Kidney capillary endothelial cell (primary cell): ENCODE measurements around the gene SLN.

Source experiments
- DNase-seq: peaks from one replicate; pipeline ENCODE4 v3.0.0-alpha.2; 2018; ENCODE audit warnings: low spot score

SLN gene

DNA sequence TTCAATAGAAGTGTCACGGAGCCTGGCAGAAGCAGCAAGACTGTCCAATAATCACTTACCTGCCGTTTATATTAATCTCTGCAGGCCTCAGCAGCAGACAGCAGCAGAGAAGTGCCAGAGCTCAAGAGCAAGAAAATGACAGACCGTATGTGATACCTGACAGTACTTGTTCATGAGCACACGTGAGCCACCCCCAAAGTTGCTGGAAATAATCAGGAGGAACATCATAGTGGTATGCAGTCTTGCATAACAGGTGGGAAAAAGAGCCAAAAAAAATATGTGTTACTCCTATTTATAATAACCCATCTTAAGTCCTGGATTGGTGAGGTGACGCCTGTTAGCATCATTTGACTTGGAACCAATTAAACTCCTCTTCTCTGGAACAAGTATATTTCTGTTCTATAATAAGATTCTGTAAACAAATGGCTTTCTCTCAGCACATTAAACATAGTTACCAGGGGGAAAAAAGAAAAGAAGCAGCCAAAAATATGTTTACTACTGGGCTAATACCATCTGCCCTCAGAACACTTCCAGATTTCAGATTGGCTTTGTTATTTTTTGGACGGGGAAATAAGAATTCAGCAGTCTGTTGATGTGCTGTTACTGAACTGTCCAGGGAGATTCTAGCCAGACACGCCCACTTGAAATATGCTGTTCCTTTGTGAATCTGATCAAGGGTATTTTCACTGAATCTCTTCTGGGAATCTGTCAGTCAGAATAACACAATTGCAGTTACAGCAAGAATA, 7.9 kb upstream of the SLN start:
- DNase-seq: no peak

DNA sequence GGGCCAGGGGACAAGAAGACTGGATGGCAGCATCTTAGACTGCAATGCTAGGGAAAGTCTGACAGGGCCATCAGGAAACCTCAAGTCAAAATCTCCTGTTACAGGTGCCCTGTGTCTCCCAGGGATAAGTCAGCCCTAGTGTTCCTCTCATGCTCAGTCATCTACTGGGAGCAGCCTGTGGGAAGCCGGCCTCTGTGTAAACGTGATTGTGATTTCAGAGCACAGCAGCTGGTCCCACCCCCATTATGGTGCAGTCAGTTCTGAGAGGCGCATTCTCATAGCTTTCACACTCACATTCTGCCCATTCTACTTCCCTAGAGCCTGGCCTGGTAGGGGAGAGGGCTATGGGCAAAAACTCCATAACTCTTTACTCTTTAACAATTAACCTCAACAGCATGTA, 7.2 kb upstream of the SLN start:
- DNase-seq: no peak

DNA sequence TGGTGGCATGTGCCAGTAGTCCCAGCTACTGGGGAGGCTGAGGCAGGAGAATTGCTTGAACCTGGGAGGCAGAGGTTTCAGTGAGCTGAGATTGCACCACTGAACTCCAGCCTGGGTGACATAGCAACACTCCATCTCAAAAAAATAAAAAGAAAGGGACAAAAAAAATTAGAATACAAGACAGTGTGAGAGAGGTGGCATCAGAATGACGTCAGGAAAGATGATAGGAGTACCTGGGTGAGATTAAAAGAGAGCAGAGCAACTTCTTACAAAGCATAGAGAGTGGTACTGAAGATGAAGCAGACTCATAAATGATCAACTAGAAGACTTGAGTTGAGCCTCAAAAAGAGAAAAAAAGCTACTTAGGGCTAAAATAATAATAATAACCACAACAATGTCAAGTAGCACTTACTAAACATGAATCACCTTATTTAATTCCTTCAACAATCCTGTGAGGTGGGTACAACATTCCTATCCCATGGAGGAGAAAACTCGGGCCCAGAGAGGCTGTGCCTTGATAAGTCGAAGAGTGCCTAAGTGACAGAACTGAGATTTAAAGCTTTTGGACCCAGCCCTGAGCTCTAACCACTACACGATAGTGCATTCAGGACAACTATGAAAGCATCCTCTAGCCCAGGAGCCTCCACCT, 5.2 kb upstream of the SLN start:
- DNase-seq: no peak

DNA sequence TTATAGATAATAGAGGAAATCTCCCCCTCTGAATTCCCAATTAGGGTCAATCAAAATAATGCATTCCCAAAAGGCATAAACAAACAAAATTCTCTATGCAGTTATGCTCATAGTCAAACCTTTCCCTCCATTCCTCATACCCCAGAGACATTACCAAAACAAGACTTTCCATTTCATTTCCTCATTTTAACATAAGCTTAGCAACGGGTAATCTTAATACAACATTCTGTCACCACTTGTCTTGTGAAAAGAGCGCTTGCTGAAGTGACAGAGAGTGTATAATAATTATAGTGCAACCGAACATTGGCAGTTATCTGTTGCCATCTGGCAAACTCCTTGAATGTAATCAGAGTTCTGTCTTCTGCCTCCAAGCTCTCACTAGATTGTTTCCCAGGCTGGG, 1.2 kb upstream of the SLN start:
- DNase-seq: no peak

DNA sequence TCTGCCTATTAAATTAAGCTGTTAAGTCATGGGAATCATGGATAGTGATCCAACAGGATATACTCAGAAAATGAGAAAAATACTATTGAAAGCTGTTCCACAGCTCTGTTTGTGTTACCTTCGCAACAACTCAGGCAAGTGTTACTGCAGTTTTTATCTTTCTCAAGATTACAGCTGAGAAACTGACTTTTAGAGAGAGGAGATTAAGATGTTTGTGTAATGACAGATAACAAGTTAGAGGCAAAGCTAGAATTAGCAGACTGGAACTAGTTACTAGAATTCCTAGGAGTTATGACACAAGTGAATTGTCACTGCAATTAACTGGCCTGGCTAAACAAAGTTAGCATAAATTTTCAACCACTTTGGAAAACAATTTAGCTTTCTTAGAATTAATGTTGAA, 1.6 kb downstream of the SLN start:
- no peak for DNase-seq

DNA sequence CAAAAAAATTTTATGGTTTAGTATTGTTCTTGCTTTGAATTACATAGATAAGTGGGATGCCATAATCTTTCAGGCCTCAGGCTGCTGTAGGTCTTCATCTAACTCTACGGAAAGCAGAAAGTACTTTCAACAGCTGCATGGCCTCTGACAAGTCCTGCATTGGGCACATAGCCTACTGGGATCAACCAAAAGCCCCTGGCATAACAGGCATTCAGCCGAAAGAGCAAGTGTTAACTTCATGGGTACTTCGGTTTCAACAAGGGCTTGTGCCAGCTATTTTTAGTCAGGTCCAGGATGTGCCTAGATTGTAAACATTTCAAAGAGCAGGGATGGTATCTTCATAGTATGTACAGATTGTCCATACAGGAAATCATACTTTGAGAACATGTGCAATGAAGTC, 3.1 kb downstream of the SLN start:
- no peak for DNase-seq

DNA sequence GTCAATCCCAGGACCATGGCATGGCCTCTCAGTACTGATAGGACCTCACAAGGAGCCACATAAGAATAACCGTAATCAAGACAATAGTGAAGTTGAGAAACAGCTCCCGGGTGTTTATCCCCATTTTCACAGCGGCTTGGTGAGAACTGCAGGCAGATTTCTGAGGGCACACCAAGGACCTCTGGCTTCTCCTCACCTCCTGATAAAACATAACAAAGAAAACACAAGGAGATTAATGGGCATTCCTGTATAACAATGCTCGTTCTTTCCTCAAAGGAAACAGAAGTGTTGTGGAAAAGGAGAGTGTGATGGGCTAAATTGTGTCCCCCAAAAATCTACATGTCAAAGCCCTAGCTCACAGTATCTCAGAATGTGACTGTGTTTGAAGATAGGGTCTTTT, 4.0 kb downstream of the SLN start:
- no peak for DNase-seq

DNA sequence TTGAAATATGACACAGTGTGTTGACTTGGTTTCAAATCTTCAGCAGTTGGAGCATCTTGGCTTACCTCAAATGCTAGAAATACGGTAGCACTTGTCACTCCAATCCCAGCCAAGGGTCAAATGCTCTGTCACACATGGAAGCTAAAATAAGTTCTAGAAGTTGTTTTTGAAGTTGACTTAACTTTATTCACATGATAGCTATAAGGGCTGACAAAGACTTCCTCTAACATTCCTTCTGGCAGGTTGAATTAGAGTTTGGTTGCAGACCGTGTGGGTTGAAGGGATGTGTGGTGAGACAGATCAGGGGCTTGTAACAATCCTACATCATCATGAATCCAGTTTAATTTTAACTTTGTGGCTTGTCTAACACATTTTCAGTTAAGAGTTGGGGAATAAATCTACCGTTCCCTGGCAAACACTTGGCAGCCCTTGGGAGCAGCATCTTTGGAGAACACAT, 4.6 kb downstream of the SLN start:
- no peak for DNase-seq

DNA sequence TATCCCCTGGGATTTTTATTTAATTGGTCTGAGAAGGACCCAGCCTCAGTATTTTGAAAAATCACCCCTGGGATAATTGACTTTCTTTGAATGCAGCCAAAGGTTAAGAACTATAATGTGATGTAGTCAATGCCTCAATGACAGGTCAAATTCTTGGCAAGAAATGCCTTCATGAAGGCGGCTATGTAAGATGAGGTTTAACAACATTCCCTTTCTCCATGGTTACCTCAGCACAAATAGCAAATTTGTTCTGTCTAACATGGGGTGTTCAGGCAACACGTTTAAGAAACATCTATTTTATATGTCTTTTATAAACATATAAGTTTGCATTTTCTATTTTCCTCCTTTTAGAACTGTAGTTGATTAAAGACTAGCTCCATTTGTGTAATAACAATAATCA, 5.3 kb downstream of the SLN start:
- DNase-seq: no peak

DNA sequence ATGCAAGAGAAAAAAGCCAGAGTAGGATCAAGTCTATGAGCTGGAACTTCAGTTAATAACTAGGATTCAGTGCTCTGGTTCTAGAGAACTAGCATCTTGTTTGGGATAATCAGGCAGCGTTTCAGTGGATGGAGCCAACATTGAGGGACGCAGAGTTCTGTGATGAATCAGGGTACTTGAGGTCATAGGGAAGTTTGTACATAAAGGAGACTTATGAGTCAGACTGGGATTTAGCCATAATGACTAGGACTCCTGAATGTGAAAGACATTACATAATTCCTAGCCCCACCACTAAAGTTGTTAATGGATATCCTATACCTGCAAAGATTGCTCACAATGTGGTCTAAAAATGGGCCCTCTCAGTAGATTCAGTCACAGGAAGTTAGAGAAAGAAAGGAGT, 6.8 kb downstream of the SLN start:
- peak; percentile 26 for DNase-seq

DNA sequence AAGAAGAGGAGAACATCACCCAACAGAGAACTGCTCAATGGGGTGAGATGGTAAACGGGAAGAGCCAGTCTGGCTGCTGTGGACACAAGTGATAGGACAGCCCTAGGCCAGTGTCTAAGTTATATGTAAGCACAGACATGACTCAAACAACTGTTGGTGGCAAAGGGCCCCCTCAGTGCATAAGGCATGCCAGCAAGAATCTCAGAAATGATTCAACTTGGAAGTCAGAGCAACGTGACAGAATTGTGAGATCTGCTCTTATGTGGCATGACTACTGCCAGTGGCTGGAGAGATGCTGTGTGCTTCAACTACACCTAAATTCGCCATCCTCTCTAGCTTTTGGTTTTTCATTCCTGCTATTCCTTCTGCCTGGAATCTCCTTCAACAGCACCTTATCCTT, 7.4 kb downstream of the SLN start:
- DNase-seq: no peak

DNA sequence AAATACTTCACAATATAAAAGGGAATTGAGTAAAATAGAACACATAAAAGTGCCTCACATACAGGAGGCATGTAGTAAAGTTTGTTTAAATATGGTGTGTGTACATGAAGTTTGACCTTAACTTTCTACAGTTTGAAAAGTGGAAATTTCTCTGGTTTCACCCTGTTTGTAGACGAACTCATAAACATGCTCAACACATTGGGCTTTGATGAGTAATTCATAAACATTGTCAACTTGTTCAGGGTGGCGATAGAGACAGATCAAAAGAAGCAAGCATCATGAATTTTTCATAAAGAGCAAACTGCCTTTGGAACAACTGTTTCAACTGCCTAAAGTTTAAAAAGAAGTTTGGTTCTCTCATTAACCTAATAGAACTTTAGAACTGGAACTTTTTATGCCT, 9.1 kb downstream of the SLN start:
- DNase-seq: no peak

DNA sequence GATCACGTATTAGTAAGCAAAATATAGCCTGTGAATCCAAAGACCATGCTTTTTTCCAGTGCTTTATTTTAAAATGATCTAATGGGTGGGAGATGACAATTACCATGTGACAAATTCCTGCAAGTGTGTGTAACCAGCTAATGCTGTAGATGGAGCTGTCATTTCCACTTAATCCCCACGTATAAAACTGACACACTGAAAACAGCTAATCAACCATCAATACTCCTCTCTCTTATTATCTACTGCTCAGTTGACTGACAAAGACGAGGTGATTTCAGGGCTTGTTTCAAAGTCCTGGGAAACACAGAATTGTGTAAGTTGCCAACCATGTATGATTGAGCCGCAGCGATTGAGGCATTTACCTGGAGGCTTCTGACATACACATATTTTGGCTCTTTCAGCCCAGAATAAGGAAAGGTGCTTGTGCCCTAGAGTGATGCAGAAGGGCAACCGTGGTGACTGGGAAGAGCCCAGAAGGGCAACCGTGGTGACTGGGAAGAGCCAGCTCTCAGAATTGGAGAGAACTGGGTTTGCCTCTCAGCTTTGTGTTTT, 9.7 kb downstream of the SLN start:
- DNase-seq: no peak

DNA sequence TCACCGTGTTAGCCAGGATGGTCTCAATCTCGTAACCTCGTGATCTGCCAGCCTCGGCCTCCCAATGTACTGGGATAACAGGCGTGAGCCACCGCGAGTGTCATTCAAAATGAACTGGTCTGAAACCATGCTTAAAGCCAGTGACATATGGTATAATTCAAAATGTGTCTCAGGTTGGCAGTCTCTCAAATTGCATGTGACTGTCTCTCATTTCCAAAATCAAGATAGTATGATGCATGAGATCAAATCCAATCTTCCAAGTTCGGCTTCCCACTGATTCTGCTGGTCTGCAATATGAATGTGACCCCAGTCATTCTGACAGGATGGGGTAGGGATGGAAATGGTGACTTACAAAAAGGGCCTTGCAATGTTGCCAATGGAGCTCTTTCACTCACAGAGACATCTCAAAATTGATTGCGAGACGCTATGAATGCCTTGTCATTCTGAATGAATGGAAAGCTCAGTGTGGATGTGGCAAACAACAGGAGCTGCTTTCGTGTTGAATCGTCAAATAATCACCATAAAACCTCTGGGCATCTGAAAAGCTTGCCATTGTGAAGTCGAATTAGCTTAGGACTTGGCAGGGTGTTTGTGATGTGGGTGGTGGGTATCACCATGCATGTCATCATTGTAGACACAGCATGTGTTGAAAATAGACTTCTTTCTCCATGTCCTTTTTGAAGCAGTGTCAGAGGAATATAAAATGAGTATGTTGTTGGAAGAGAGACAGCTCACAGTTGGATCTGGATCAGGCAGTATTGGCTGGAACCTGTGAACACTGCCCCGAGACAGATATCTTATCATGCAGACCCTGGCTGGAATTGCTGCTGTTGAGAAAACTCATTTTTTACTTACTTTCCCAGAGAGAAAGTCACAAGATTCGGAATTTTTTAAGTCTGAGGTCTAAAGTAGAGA, 12.2 kb downstream of the SLN start:
- no peak for DNase-seq

DNA sequence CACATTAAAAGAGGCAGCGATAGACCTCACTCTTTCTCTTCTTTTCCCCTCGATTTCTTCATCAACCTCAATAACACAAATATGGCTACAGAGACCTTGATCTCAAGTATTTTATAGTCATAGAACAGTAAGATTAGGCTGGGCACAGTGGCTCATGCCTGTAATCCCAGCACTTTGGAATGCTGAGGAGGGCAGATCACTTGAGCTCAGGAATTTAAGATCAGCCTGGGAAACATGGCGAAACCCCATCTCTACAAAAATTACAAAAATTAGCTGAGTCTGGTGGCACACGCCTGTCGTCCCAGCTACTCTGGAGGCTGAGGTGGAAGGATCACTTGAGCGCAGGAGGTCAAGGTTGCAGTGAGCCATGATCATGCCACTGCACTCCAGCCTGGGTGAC, 14.6 kb downstream of the SLN start:
- DNase-seq: no peak

DNA sequence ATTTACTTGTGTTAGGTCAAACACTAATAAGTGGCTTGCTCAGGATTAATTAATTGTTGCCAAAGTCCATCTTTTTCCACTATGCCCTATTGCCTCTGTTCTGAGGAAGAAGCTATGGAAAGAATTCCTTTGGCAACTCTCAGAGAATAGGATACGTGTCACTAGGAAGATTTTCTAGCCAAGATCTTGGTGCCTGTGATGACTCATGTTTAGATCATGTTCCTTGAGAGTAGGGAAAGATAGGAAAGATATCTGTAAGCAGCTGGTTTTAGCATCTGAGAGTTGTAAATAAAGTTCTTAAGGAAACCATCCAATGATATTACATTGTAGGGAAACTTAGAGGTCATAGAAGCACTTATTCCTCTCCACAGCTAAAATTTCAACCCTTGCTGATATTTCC, 15.7 kb downstream of the SLN start:
- DNase-seq: peak; percentile 92

DNA sequence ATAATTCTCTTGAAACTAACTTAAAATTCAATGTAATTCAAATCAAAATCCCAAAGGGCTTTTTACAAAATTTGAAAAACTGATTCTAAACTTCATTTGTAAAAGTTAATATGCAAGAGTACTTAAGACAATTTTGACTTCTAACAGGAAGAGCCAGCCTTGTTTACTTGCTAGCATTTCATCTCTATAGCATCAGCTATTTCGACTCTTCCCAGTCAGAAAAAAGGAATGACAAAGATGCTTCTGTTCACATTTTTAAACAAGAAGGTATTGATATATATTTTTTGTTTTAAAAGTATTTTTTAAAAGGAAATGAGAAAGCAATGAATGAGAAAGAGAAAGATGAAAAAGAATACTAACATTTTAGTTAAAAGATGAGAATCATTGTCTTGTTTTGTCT, 16.4 kb downstream of the SLN start:
- DNase-seq: no peak

DNA sequence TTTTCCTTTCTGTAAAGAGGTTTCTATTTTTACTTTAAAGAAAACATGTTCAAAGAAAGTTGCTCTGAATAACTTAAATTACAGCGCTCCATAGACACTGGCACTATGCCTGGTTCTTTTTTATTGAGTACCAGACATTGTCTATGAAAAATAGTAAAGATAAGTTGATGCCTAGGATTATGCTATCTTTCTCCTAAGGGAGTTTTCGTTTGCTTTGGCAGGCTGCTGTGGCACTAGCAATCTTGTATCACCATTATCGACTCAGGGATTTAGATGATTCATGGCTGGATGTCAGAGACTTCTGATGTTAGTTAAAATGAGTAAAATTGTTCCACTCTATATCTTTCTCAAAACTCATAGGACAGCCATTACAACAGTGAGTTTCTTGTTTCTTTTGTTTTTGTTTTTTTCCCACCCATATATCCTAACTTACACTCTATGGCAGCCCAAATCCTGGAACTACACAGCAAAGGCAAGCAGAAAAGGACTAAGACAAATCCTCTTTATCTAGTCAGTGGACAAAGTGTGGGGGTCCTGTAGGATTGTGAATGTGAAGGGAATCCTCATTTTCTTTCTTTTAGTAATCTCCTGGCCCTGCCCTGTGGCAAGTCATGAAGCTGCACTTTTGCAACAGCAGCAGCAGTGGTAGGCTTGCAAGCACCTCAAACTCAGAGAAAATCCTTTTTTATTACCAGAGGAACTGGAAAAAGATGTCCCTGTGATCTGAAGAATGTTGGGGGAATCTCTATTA, 20.7 kb downstream of the SLN start:
- DNase-seq: no peak

DNA sequence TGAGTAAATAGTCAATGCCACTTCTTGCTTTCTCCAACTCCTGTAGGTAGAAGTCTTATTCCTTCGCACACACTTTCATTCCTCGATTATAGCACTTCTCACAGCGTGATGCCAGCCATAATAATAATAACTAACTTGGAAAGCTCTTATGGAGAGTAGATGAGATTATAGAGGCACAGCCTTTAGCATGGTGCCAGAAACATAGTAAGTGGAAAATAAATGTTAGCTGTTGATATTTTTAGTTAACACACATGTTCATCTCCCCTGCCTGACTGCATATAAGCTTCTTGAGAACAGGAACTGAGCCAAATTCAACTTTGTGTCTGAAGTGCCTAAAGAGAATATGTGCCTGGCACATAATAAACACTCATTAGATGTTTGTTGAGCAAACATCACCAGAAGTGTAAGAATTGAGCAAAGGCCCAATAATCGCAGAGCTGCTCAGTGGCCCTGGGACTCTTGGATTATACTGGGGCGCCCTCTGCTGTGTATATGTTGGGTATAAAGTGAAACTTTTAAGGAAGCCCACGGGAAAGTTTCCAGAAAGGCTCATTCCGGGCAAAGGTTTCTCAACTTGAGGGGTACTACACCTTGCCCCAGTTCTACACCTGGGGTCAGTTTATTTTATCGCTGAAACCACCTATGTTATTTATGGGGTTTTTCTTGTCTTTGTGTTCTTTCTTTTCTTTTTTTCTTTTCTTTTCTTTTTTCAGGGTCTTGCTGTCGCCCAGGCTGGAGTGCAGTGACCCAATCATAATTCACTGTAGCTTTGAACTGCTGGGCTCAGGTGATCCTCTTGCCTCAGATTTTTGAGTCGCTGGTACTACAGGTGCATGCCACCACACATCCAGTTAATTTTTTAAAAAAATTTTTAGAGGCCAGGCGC, 22.3 kb downstream of the SLN start:
- DNase-seq: peak; percentile 42

DNA sequence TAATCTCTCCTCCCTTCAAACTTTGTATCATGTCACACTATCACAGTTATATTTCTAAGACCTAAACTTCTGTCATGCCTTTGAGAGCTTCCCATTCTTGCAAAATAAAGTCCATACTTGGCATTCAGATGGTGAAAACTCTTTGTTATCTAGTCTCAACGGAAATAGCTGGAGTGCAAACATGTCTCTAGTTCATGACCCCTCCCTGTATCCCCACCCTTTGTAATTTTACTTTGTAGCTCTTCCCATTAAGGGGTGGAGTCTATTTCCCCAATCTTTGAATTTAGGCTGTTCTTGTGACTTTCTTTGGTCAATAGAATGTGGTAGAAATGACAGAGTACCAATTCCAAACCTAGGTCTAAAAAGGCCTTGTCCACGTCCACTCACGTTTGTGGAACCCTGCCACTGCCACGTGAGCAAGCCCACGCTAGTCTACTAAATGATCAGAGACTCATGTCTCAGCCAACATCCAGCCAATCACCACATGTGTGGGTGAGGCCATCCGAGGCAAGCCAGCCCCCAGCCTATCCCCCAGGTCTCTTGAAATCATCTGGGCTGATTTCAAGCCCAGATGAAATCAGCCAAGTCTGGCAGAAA, 23.4 kb downstream of the SLN start:
- no peak for DNase-seq
